H7 (cell line): ENCODE measurements around the gene TPRX1. TPM values are rescaled to one million over a fixed set of nuclear protein-coding genes. Genes with fewer than 3 reads are reported as not detected.
"Not testable (repeated sequence)": the region's sequence is repeated elsewhere in the genome, so short reads cannot be mapped to it uniquely, and the experiment has no call there.

Experiments
- DNase-seq: peaks from one replicate; pipeline ENCODE4 v3.0.0; 2012
- H3K27me3 ChIP-seq: 2 replicates; pipeline ENCODE4 v1.6.0; 2011; ENCODE audit warnings: mild to moderate bottlenecking, low read length; ENCODE audit not compliant: control insufficient read depth, insufficient read depth
- H3K36me3 ChIP-seq: replicated peaks from 2 replicates; pipeline ENCODE4 v1.5.1; 2011; ENCODE audit warnings: low read length; ENCODE audit not compliant: control insufficient read depth, insufficient read depth
- H3K4me3 ChIP-seq: 2 replicates; pipeline ENCODE4 v1.5.1; 2011; ENCODE audit warnings: low read depth, mild to moderate bottlenecking, control low read depth, low read length, moderate library complexity; ENCODE audit not compliant: insufficient read depth
- total RNA-seq: library from RNA; depleted of rRNA; stranded (reverse); fragments of >200 nt; shearing (Covaris generic); gene quantifications from 2 replicates; pipeline ENCODE4 v1.2.3, GENCODE V29; 2014

The TPRX1 gene
- total RNA-seq, 1 experiment from 2014 or later = not detected

DNA sequence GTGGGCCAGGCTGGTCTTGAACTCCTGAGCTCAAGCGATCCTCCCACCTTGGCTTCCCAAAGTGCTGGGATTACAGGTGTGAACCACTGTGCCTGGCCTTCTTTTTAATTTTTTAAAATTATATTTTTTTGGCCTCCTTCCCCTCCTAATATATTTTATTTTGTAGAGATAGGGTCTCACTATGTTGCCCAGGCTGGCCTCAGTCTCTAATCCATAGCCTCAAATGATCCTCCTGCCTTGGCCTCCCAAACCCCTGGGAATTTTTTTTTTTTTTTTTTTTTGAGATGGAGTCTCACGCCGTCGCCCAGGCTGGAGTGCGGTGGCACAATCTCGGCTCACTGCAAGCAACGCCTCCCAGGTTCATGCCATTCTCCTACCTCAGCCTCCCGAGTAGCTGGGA is 11.9 kb upstream of the TPRX1 start:
- H3K36me3 ChIP-seq, DNase-seq, H3K4me3 ChIP-seq, H3K27me3 ChIP-seq: not testable (repeated sequence)

GRCh38 chr19:47813995-47814328 is 9.6 kb upstream of the TPRX1 start:
- DNase-seq = no peak
- Histone ChIP-seq H3K4me3 (no peak overlapping the region), H3K27me3 (no peaks in the 10 kb centered on the region), H3K36me3 (no peaks in the 10 kb centered on the region)

- Histone ChIP-seq H3K4me3 (no peak overlapping the region), H3K36me3 (no peaks in the 10 kb centered on the region), H3K27me3 (no peaks in the 10 kb centered on the region)
- peak; percentile 95 for DNase-seq
Measured at GRCh38 chr19:47813304-47813994, 9.1 kb upstream of the TPRX1 start.

DNA sequence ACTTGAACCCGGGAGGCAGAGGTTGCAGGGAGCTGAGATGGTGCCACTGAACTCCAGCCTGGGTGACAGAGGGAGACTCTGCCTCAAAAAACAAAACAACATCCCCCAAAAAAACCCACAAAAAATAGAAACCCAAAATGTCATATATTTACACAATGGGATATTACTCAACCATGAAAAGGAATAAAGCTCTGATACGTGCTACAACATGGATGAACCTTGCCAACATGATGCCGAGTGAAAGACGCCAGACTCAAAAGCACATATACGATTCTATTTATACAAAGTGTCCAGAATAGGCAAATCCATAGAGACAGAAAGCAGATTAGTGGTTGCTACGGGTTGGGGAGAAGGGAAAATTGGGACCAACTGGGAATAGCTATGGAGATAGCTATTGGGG is 2.1 kb upstream of the TPRX1 start:
- Histone ChIP-seq H3K4me3 (no peak overlapping the region), H3K27me3 (no peaks in the 10 kb centered on the region), H3K36me3 (no peaks in the 10 kb centered on the region)
- DNase-seq = no peak

- Histone ChIP-seq H3K36me3 (no peaks in the 10 kb centered on the region), H3K27me3 (no peaks in the 10 kb centered on the region), H3K4me3 (no peak overlapping the region)
- DNase-seq = no peak
Measured at GRCh38 chr19:47805313-47805712, 962 bp upstream of the TPRX1 start.

GRCh38 chr19:47803671-47804070 is 680 bp downstream of the TPRX1 start:
- not testable (repeated sequence) for H3K27me3 ChIP-seq, H3K4me3 ChIP-seq, DNase-seq, H3K36me3 ChIP-seq

GRCh38 chr19:47803148-47803547 is 1.2 kb downstream of the TPRX1 start:
- H3K27me3 ChIP-seq, DNase-seq, H3K4me3 ChIP-seq, H3K36me3 ChIP-seq: not testable (repeated sequence)

DNA sequence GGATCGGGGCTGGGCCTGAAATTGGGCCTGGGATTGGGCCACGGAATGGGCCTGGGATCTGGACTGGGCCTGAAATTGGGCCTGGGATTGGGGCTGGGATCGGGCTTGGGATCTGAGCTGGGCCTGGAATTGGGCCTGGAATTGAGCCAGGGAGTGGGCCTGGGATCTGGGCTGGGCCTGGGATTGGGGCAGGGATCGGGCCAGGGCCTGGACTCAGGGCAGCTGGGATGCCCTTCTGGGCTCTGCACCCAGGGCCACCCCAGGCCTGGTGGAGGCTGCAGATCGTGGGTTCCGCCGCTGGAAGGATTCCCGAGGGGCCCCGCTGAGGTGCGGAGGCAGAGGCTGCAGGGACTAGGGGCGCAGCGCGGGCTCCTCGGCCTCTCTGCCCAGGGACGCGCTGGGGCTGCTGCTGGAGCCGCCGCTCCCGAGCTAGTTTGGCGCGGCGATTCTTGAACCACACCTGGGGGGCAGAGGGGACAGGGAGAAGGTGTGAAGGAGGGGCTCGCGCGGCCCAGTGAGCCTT is 1.8 kb downstream of the TPRX1 start:
- Histone ChIP-seq H3K4me3 (no peak overlapping the region), H3K27me3 (no peaks in the 10 kb centered on the region), H3K36me3 (no peaks in the 10 kb centered on the region)
- peak; percentile 49 for DNase-seq

DNA sequence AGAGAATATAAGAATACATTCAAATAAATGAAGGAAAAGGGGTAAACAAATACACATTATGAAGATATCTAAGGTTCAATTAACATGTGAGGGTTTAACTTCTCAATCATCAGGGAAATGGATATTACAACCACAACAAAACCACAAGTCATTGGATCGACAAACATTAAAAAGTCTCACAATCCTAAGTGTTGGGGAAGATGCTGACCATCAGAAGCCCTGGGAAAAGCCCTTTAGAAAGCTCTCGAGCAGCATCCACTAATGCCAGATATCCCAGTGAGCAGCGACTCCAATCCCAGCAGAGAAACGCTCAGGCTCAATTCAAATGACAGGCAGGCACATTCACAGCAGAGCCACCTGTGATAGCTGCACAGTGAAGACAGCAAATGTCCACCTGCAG is 3.1 kb downstream of the TPRX1 start:
- Histone ChIP-seq H3K27me3 (no peaks in the 10 kb centered on the region), H3K4me3 (no peak overlapping the region), H3K36me3 (no peaks in the 10 kb centered on the region)
- DNase-seq = no peak

- Histone ChIP-seq H3K4me3 (no peak overlapping the region), H3K27me3 (no peaks in the 10 kb centered on the region), H3K36me3 (no peaks in the 10 kb centered on the region)
- DNase-seq = no peak
Measured at GRCh38 chr19:47798904-47799266, 5.5 kb downstream of the TPRX1 start.

DNA sequence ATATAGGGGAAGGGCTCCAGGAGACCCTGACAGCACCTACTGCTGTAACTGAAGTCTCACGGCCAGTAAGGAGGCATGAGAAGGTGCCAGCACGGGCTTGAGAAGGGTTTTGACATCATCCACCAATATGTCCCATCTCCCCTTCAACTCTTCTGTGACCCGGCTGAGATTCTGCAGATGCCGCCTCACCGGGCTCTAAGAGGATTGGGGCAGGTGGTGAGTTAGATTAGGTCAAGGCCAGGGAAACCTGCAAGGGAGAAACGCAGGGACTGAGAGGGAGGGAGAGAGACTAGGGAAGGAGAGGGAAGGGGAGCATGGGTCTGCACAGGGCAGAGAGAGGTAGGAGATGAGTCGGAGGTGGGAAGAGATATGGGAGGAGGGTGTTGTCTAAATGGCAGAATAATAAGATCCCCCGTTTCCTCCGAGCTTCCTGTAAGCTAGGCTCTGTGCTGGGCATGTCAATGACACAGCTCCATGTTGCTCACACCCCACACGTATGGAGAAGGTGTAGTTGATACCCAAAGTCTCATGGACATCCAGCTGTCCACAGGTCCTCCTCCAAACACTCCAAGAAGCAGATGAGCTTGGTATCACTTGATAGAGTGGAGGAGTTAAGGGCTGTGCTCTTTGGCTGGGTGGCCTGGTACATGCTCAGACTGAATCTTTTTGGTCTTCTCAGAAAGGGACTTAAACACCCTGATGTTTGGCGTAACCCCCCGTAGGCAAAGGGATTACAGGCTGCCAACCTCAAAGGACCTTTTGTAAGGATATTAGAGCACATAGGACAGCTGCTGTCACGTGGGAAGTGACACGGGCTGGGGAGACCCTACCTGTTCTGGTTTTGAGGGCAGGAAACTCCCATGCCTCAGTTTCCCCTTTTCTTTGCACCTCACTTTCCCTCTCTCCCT is 6.1 kb downstream of the TPRX1 start:
- Histone ChIP-seq H3K27me3 (no peaks in the 10 kb centered on the region), H3K36me3 (no peaks in the 10 kb centered on the region), H3K4me3 (no peak overlapping the region)
- no peak for DNase-seq

- no peak for DNase-seq
- Histone ChIP-seq H3K36me3 (no peaks in the 10 kb centered on the region), H3K4me3 (no peak overlapping the region), H3K27me3 (no peaks in the 10 kb centered on the region)
Measured at GRCh38 chr19:47796785-47797184, 7.6 kb downstream of the TPRX1 start.

- H3K27me3 ChIP-seq = no peaks in the 10 kb centered on the region
- no peaks in the 10 kb centered on the region for H3K36me3 ChIP-seq
- H3K4me3 ChIP-seq = no peak overlapping the region
- peak; percentile 70 for DNase-seq
Measured at GRCh38 chr19:47794526-47794925, 9.8 kb downstream of the TPRX1 start.

GRCh38 chr19:47792616-47793015 is 11.7 kb downstream of the TPRX1 start:
- no peaks in the 10 kb centered on the region for H3K36me3 ChIP-seq
- no peak for DNase-seq

GRCh38 chr19:47790398-47790814 is 13.9 kb downstream of the TPRX1 start:
- Histone ChIP-seq H3K4me3 (no peak overlapping the region), H3K36me3 (peaks cover 2% of the 10 kb centered on the region), H3K27me3 (no peaks in the 10 kb centered on the region)
- peak; percentile 93 for DNase-seq

More at GRCh38 chr19:47792616-47793015, 11.7 kb downstream of the TPRX1 start:
- Histone ChIP-seq H3K27me3 (no peaks in the 10 kb centered on the region), H3K4me3 (no peak overlapping the region)
